Measurements from ENCODE around the gene ATP5ME. TPM values are rescaled to one million over a fixed set of nuclear protein-coding genes. Genes with fewer than 3 reads are reported as not detected.

The ATP5ME gene
- total and polyA plus RNA-seq, 2 of the 13 experiments (the other 11 are each of a cell fraction or from before 2014, with no cell fraction given), result 305 to 753 TPM

DNA sequence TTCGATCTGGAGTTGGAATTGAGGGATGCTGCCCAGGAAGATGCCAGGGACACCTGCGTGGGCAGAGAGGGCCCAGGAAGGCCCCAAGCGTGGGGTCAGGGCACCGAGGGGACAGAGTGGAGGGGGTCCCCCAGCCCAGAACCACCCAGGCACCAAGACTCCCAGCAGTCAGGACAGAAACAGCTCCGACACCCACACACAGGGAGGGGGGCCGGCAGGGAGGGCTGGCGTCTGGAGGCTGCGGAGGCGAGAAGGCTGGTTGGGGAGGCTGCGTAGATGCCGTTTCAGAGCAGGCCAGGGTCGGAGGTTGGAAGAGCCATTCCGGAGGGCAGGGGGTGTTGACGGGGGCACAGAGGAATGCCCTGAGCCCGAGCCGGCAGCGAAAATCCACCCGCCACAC lies 23.6 kb downstream of the ATP5ME start:
- Histone ChIP-seq H3K9me3 (ENCODE audit: low read length) (no peaks in the 10 kb centered on the region), H3K9ac (ENCODE audit: insufficient read depth, low read depth, low read length) (no peak overlapping the region), H4K20me1 (ENCODE audit: insufficient read depth, low read length) (no peaks in the 10 kb centered on the region), H3K4me1 (ENCODE audit: insufficient read depth, low read length) (peaks cover 44% of the 10 kb centered on the region), H3K27ac (ENCODE audit: extremely low read length, insufficient read depth, low read length) (no peak overlapping the region), H3K4me3 (replicated peaks in 1 of 3; ENCODE audit: insufficient read depth in 1 of 3, low read depth in 2 of 3, low read length in 3 of 3) (peak overlapping the region in 1 of 3 experiments; percentile 48; a peak in 1 of 6 replicates), H3K27me3 (ENCODE audit: control insufficient read depth in 1 of 2, insufficient read depth in 2 of 2, low read length in 2 of 2) (peaks cover 19 to 70% of the 10 kb centered on the region in 2 experiments), H3K36me3 (replicated peaks in 1 of 2; ENCODE audit: control insufficient read depth in 1 of 2, insufficient read depth in 2 of 2, low read length in 2 of 2) (no peaks in the 10 kb centered on the region), H3K4me2 (ENCODE audit: low read depth, low read length) (peak overlapping the region; percentile 62), H2AFZ (ENCODE audit: low read length) (no peak overlapping the region), H3K79me2 (ENCODE audit: insufficient read depth, low read length) (no peaks in the 10 kb centered on the region)
- 41% methylated on average over 16 of the region's 18 CpGs for WGBS (ENCODE audit: low lambda C conversion rate)
- POLR2A ChIA-PET, result no interaction called here
- FAIRE-seq, result no peak
- no TSS peak for BruUV-seq (replicated peaks)
- in situ Hi-C loops (cut with HindIII; ENCODE audit: extremely low pct_ligation_motif_present, low pct_unique_long_range_greater_than_20kb) (no loop called here), intact Hi-C loops (cut with micrococcal nuclease; ENCODE audit: unreplicated experiment) (no loop called here)
- ATAC-seq, result no peak
- TF ChIP-seq ZNF766 (CRISPR knock-in tag; IDR thresholded peaks at IDR 0.05; ENCODE audit: borderline replicate concordance), result no peak
- no peak for TF ChIP-seq ZNF326 (CRISPR knock-in tag; IDR thresholded peaks at IDR 0.05; ENCODE audit: borderline replicate concordance)
- TF ChIP-seq ZFP36L1 (CRISPR knock-in tag; IDR thresholded peaks at IDR 0.05), result no peak
- TF ChIP-seq ZNF484 (CRISPR knock-in tag; IDR thresholded peaks at IDR 0.05; ENCODE audit: borderline replicate concordance, low read depth), result no peak
- TF ChIP-seq ZSCAN25 (CRISPR knock-in tag; IDR thresholded peaks at IDR 0.05), result no peak
- no peak for TF ChIP-seq JARID2 (CRISPR knock-in tag; IDR thresholded peaks at IDR 0.05; ENCODE audit: insufficient replicate concordance)
- TF ChIP-seq PAWR (CRISPR knock-in tag; IDR thresholded peaks at IDR 0.05; ENCODE audit: borderline replicate concordance), result no peak
- no peak for DNase-seq (ENCODE audit: low spot score)
- CTCF ChIA-PET (ENCODE audit: low intra/inter-chr PET ratio, low total read pairs), result no interaction called here

DNA sequence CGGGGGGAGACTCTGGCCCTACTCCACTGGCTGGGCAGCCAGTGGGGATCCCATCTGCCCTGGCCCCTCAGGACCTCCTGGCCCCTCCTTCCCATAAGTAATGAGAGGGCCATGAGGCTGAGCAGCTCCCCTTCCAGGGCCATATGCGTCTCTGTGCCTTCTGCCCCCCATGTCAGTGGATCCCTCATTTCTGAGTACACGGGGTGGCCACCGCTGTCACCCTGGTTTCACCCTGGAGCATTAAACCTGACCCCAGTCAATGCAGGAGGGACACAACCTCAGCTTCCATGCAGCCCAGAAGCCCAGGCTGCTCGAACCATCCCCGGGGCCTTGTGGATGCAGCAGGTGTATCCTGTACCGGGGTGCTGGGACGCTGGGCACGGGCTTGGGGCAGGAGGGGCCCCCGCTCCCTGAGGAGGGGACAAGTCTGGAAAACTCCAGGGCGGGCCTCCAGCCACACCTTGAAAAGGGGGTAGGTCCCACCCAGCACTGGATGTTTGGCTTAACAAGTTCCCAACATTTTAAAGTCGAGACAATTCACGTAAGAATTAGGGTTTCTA lies 24.2 kb downstream of the ATP5ME start:
- Histone ChIP-seq H3K9me3 (ENCODE audit: low read length) (no peaks in the 10 kb centered on the region), H3K36me3 (replicated peaks in 1 of 2; ENCODE audit: control insufficient read depth in 1 of 2, insufficient read depth in 2 of 2, low read length in 2 of 2) (no peaks in the 10 kb centered on the region), H3K9ac (ENCODE audit: insufficient read depth, low read depth, low read length) (no peak overlapping the region), H3K4me2 (ENCODE audit: low read depth, low read length) (no peak overlapping the region), H3K4me3 (replicated peaks in 1 of 3; ENCODE audit: insufficient read depth in 1 of 3, low read depth in 2 of 3, low read length in 3 of 3) (no peak overlapping the region), H3K27me3 (ENCODE audit: control insufficient read depth in 1 of 2, insufficient read depth in 2 of 2, low read length in 2 of 2) (peaks cover 19 to 69% of the 10 kb centered on the region in 2 experiments), H4K20me1 (ENCODE audit: insufficient read depth, low read length) (no peaks in the 10 kb centered on the region), H3K4me1 (ENCODE audit: insufficient read depth, low read length) (peaks cover 37% of the 10 kb centered on the region), H3K27ac (ENCODE audit: extremely low read length, insufficient read depth, low read length) (no peak overlapping the region), H3K79me2 (ENCODE audit: insufficient read depth, low read length) (no peaks in the 10 kb centered on the region), H2AFZ (ENCODE audit: low read length) (no peak overlapping the region)
- POLR2A ChIA-PET, result no interaction called here
- intact Hi-C loops (cut with micrococcal nuclease; ENCODE audit: unreplicated experiment), result no loop called here
- ATAC-seq (no peak), DNase-seq (ENCODE audit: low spot score) (no peak), FAIRE-seq (no peak)
- TF ChIP-seq ZKSCAN5 (CRISPR knock-in tag; IDR thresholded peaks at IDR 0.05) (no peak), MBNL3 (CRISPR knock-in tag; conservative IDR thresholded peaks at IDR 0.05) (no peak)
- BruUV-seq (replicated peaks), result no TSS peak
- 24% methylated on average over 4 of the region's 13 CpGs for WGBS (ENCODE audit: low lambda C conversion rate)
- in situ Hi-C loops (cut with HindIII; ENCODE audit: extremely low pct_ligation_motif_present, low pct_unique_long_range_greater_than_20kb), result no loop called here
- CTCF ChIA-PET (ENCODE audit: low intra/inter-chr PET ratio, low total read pairs), result no interaction called here

Measured in HepG2 (cell line).